Putamen (tissue), 1 donor: Measurements from ENCODE around the gene ARL6IP6.

Experiments
- DNase-seq: peaks from one replicate; pipeline ENCODE4 v3.0.0-alpha.2; 2016; ENCODE audit warnings: low spot score

The ARL6IP6 gene

GRCh38 chr2:152804687-152805408 lies 86.4 kb downstream of the ARL6IP6 start:
- no peak for DNase-seq

GRCh38 chr2:152811916-152812315 lies 93.5 kb downstream of the ARL6IP6 start:
- no peak for DNase-seq
